Globus pallidus (tissue), 1 donor: ENCODE results near the gene PRDM10.
"Not testable (repeated sequence)": the region's sequence is repeated elsewhere in the genome, so short reads cannot be mapped to it uniquely, and the experiment has no call there.

Experiments used
- DNase-seq: peaks from one replicate; pipeline ENCODE4 v3.0.0-alpha.2; 2015; ENCODE audit warnings: low spot score

The PRDM10 gene

DNA sequence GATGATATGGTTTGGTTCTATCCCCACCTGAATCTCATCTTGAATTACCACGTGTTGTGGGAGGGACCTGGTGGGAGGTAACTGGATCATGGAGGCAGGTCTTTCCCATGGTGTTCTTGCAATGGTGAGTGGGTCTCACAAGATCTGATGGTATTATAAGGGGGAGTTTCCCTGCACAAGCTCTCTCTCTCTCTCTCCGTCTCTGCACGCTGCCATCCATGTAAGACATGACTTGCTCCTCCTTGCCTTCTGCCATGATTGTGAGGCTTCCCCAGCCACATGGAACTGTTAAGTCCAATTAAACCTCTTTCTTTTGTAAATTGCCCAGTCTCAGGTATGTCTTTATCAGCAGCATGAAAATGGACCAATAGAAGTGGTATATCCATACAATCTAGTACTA, 13.2 kb upstream of the PRDM10 start:
- not testable (repeated sequence) for DNase-seq

DNA sequence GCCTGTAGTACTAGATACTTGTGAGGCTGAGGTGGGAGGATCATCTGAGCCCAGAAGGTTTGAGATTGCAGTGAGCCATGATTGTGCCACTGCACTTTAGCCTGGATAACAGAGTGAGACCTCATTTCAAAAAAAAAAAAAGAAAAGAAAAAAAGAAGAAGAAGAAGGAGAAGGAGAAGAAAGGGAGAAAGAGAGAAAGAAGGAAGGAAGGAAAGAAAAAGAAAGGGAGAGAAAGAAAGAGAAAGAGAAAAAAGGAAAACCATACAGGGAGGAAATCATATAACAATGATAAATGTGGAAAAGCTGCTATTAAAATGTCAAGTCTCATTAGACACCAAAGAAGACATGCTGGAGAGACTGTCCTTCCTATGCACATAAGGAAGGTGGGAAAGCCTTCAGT, 5.7 kb upstream of the PRDM10 start:
- no peak for DNase-seq

- no peak for DNase-seq
These were observed 4.3 kb upstream of the PRDM10 start for GRCh38 chr11:130006929-130007328.

DNA sequence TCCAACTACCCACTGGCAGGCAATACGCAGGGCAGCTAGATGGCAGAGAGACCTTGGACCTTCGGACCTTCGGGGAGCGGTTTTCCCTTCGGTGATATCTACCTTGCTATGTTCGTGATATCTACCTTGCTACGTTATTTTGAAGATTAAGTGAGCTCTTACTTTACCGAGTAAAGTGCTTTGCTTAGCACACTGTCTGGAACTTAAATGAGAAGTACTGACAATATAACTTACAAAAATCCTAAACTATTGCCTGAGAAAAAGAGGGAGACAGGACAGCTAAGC, 1.0 kb upstream of the PRDM10 start:
- DNase-seq: no peak

- DNase-seq: peak; percentile 98
These were observed 446 bp upstream of the PRDM10 start for GRCh38 chr11:130002846-130003716.

DNA sequence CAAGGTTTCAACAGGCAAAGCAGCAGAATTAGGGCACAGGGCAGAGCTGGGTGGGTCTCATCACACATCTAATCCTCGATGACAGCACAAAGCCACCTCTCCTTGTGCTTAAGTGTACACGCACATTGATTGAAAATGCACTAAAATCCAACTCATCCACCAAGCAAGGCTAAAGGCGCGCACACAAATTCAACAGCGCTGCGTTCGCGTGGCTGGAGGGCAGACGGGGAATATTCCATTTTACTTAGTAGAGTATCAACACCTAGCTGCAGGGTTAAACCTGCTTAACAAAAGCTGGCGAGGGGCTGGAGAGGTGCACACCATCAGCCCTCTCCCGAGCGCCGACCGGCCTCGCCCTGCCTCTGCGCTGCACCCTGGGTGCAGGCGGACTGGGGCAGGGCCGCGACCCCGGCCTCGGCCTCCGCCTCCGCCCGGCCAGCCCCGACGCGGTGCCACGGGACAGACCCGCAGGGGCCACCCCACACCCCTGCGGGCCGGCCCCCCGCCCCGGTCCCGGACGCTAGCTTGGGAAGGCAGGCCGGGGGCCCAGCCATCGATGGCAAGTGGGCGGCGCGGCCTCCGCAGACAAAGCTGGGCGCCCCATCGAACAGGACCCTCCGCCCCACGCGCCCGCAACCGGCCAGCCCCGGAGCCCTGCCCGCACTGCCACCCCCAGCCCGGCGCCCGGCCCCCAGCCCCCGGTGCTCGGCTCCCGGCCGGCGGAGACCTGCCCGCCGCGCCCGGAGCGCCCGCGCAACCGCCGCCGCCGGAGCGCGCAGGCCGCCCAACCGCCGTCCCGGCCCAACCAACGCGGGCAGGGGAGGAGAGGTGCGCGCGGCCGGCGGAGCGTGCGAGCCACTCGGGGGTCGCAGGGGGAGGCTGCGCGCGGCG, 929 bp downstream of the PRDM10 start:
- peak; percentile 41 for DNase-seq

GRCh38 chr11:130000552-130001176, 2.0 kb downstream of the PRDM10 start:
- no peak for DNase-seq

DNA sequence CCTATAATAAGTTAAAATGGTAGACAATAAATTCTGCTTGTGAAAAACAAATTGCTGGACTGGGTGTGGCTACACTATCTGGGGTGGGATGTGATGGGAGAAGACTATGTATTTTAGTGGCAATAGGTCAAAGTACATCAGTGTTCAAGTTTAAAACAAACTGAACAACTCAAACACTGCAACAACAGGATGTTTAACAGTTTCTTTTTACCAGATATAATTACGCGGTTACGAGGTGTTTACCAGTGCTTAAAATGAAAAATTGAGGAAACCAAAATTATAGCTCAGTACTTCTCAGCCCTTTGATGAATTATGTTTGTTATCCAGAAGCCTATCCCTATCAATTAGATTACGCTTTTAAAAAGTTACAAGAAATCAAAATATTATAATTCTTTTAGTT, 3.2 kb downstream of the PRDM10 start:
- no peak for DNase-seq

- no peak for DNase-seq
These were observed 3.7 kb downstream of the PRDM10 start for GRCh38 chr11:129998905-129999304.

- DNase-seq: no peak
These were observed 4.5 kb downstream of the PRDM10 start for GRCh38 chr11:129998107-129998506.

DNA sequence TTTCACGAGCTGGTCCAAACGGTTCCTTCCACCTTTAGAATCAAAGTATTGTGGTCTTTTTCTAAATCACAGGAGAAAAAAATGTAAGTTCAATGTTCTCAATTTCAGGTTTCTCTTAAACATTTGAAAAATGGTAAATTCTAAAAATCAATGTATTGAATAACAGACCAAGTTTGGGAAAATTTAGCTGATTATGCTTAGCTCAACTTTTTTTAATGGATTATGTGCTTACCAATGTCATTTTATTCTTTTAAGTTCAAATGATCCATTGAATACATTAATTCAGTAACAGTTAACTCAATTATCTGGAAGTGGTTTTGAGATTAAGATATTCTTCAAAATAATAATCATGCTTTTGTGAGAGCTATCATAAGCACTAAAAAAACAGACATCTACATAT, 5.1 kb downstream of the PRDM10 start:
- no peak for DNase-seq

GRCh38 chr11:129996113-129996870, 6.3 kb downstream of the PRDM10 start:
- no peak for DNase-seq

GRCh38 chr11:129995163-129995562, 7.5 kb downstream of the PRDM10 start:
- no peak for DNase-seq

- DNase-seq: no peak
These were observed 10.3 kb downstream of the PRDM10 start for GRCh38 chr11:129992161-129992944.

- DNase-seq: no peak
These were observed 13.4 kb downstream of the PRDM10 start for GRCh38 chr11:129989149-129989813.

- DNase-seq: no peak
These were observed 14.7 kb downstream of the PRDM10 start for GRCh38 chr11:129987950-129988349.

DNA sequence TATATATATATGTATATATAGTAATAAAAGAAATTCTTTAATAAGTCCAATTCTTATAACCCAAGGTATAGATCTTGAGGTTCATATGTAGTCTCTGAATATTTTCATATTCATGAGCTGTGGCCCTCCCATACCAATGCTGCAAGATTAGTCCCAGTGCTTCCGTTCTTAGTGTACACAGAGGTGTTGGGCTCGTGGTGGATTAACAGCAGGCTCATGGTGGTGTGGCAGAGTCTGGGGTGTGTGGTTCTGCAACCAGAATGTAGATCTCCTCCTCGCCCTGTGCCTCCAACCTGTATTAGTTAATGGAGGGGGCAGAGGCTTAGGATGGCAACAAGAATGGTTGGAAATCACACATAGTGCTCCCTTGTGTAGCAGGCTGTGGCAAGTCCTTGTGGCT, 16.8 kb downstream of the PRDM10 start:
- DNase-seq: no peak

GRCh38 chr11:129980086-129980485, 22.5 kb downstream of the PRDM10 start:
- DNase-seq: no peak

- no peak for DNase-seq
These were observed 23.5 kb downstream of the PRDM10 start for GRCh38 chr11:129979046-129979605.

- no peak for DNase-seq
These were observed 24.2 kb downstream of the PRDM10 start for GRCh38 chr11:129978447-129978846.
